Measurements from ENCODE around the gene CD300H.
A peak's percentile ranks its signal among the peaks of the same experiment; 100 is the strongest.

CD300H gene

DNA sequence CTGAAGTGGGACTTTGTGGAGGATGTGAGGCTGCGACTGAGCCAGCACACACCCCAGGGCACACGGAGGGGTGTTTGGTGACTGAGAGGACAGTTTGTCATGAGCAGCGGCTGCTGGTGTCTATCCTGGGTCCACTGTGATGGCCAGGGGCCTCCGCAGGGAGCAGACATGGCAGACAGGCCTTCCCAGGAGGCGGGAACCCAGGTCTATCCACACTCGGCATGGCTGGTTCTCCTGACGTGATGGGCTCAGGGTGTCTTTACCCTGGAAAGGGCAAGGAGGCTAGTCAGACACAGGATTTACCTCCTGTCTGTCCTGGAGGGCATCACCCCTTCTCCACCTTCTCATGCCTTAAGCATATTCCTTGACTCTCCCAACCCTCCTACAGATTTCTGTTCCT, 20.7 kb downstream of the CD300H start:
- H3K4me3 ChIP-seq (ENCODE audit: low read depth in 1 of 2, low read length in 2 of 2) = no peak overlapping the region
- no peaks in the 10 kb centered on the region for H3K4me1 ChIP-seq (ENCODE audit: control insufficient read depth in 1 of 2, insufficient read depth in 2 of 2, low read length in 2 of 2)
- H3K9me3 ChIP-seq (ENCODE audit: control insufficient read depth in 1 of 2, low read length in 2 of 2) = no peaks in the 10 kb centered on the region
- H3K27me3 ChIP-seq (ENCODE audit: low read depth, low read length) = no peaks in the 10 kb centered on the region
- no peak overlapping the region for H3K27ac ChIP-seq (ENCODE audit: low read length)
- no peaks in the 10 kb centered on the region for H3K36me3 ChIP-seq (ENCODE audit: control insufficient read depth in 1 of 2, insufficient read depth in 2 of 2, low read length in 2 of 2)

- Histone ChIP-seq H3K9me3 (ENCODE audit: control insufficient read depth in 1 of 2, low read length in 2 of 2) (no peaks in the 10 kb centered on the region), H3K27me3 (ENCODE audit: low read depth, low read length) (no peaks in the 10 kb centered on the region), H3K4me1 (ENCODE audit: control insufficient read depth in 1 of 2, insufficient read depth in 2 of 2, low read length in 2 of 2) (no peaks in the 10 kb centered on the region), H3K36me3 (ENCODE audit: control insufficient read depth in 1 of 2, insufficient read depth in 2 of 2, low read length in 2 of 2) (no peaks in the 10 kb centered on the region), H3K27ac (ENCODE audit: low read length) (no peak within 1 kb of the TSS), H3K4me3 (ENCODE audit: low read depth in 1 of 2, low read length in 2 of 2) (peak within 1 kb of the TSS in 1 of 2 donors; percentile 30)
Measured at GRCh38 chr17:74545843-74546230, 21.5 kb downstream of the CD300H start, which contains the start of gene CD300C. Gene CD300C, minus strand, starts transcription at chr17:74546115. Its CDS starts 333 bp downstream, at chr17:74545782.

DNA sequence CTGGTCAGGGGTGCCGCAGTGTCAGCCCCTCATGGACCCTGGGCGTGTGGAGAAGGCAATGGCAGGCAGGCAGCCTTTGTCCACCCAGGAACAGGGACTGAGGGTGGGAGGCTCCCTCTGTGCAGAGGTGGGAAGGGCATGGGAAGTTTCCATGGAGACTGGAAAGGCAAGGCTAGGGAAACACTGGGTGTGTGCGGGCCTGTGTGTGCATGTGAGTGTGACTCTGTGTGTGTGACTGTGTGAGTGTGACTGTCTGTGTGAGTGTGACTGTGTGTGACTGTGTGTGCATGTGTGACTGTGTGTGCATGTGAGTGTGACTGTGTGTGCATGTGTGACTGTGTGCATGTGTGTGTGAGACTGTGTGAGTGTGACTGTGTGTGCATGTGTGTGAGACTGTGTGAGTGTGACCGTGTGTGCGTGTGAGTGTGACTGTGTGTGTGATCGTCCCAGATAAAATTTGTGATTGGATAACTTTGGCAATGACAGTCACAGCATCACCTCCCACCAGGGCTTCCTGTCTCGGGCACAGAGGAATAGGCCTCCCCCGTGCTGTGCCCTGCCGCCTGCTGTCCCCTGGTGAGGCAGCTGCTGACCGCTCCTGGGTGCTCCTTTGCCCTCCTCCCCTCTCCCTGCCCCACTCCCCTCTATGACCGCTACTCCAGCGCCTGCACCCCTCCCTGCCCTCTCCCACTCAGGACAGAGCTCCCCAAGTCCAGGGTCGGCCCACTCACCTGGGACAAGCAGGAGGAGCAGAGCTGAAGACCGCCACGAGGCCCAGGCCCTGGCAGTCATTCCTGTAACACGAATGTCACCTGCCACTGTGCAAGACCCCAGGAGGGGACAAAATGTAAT, 22.1 kb downstream of the CD300H start:
- peak overlapping the region in 1 of 2 donors; percentile 30 for H3K4me3 ChIP-seq (ENCODE audit: low read depth in 1 of 2, low read length in 2 of 2)
- H3K27ac ChIP-seq (ENCODE audit: low read length) = no peak overlapping the region
- H3K4me1 ChIP-seq (ENCODE audit: control insufficient read depth in 1 of 2, insufficient read depth in 2 of 2, low read length in 2 of 2) = no peaks in the 10 kb centered on the region
- H3K9me3 ChIP-seq (ENCODE audit: control insufficient read depth in 1 of 2, low read length in 2 of 2) = no peaks in the 10 kb centered on the region
- no peaks in the 10 kb centered on the region for H3K27me3 ChIP-seq (ENCODE audit: low read depth, low read length)
- no peaks in the 10 kb centered on the region for H3K36me3 ChIP-seq (ENCODE audit: control insufficient read depth in 1 of 2, insufficient read depth in 2 of 2, low read length in 2 of 2)

GRCh38 chr17:74543891-74544760, 23.2 kb downstream of the CD300H start:
- H3K9me3 ChIP-seq (ENCODE audit: control insufficient read depth in 1 of 2, low read length in 2 of 2) = no peaks in the 10 kb centered on the region
- H3K27ac ChIP-seq (ENCODE audit: low read length) = no peak overlapping the region
- no peaks in the 10 kb centered on the region for H3K4me1 ChIP-seq (ENCODE audit: control insufficient read depth in 1 of 2, insufficient read depth in 2 of 2, low read length in 2 of 2)
- H3K36me3 ChIP-seq (ENCODE audit: control insufficient read depth in 1 of 2, insufficient read depth in 2 of 2, low read length in 2 of 2) = no peaks in the 10 kb centered on the region
- no peak overlapping the region for H3K4me3 ChIP-seq (ENCODE audit: low read depth in 1 of 2, low read length in 2 of 2)
- H3K27me3 ChIP-seq (ENCODE audit: low read depth, low read length) = no peaks in the 10 kb centered on the region

DNA sequence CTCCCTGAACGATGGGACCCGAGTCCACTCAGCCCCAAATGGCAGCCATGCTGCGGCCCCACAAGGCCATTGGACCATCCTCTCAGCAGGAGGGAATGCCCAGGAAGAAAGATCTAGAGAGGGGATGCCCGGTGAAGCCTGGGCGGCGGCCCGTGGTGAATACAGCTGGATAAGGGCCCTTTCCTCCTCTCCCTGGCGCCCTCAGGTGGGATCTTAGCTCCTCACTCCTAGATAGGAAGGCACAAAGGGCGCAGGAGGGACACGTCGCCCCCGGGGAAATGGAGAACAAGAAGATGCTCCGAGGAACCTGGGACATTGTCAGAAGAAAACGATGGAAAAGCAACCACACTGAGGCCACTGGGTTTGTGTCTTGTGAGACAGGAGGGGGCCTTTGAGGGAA, 23.9 kb downstream of the CD300H start:
- Histone ChIP-seq H3K4me3 (ENCODE audit: low read depth in 1 of 2, low read length in 2 of 2) (no peak overlapping the region), H3K27ac (ENCODE audit: low read length) (no peak overlapping the region), H3K27me3 (ENCODE audit: low read depth, low read length) (no peaks in the 10 kb centered on the region), H3K4me1 (ENCODE audit: control insufficient read depth in 1 of 2, insufficient read depth in 2 of 2, low read length in 2 of 2) (no peaks in the 10 kb centered on the region), H3K36me3 (ENCODE audit: control insufficient read depth in 1 of 2, insufficient read depth in 2 of 2, low read length in 2 of 2) (no peaks in the 10 kb centered on the region), H3K9me3 (ENCODE audit: control insufficient read depth in 1 of 2, low read length in 2 of 2) (no peaks in the 10 kb centered on the region)

DNA sequence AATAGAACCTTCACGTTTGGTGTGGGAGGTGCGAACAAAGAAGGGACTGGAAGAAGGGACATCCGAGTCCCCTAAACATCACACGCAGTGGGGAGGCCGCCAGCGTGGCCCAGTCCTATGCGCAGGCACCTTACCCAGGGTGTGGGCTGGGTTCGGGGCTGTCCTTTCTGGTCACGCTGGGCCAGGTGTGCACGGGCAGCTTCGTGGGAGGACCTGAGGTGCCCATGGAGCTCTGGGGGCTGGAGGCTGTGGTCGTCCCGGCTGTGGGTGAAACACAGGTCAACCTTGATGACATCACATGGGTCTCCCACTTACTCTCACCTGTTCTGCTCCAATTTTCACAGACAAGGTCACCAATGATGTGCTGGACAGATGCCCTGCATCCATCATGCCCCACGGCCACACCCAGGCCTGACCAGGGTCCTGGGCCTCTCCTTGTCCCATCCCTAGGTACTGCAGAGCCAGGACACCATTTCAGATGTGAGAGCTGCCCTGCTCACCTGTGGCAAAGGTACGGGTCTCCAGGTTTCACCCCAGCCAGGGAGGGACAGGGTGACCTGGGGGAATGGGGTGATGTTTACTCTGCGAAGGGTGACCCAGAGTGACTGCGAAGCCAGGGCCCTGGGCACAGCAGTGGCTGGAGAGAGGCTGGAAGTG, 24.5 kb downstream of the CD300H start:
- H3K36me3 ChIP-seq (ENCODE audit: control insufficient read depth in 1 of 2, insufficient read depth in 2 of 2, low read length in 2 of 2) = no peaks in the 10 kb centered on the region
- H3K27me3 ChIP-seq (ENCODE audit: low read depth, low read length) = no peaks in the 10 kb centered on the region
- H3K27ac ChIP-seq (ENCODE audit: low read length) = no peak overlapping the region
- no peak overlapping the region for H3K4me3 ChIP-seq (ENCODE audit: low read depth in 1 of 2, low read length in 2 of 2)
- H3K4me1 ChIP-seq (ENCODE audit: control insufficient read depth in 1 of 2, insufficient read depth in 2 of 2, low read length in 2 of 2) = no peaks in the 10 kb centered on the region
- H3K9me3 ChIP-seq (ENCODE audit: control insufficient read depth in 1 of 2, low read length in 2 of 2) = no peaks in the 10 kb centered on the region

GRCh38 chr17:74542166-74542565, 25.1 kb downstream of the CD300H start:
- Histone ChIP-seq H3K4me1 (ENCODE audit: control insufficient read depth in 1 of 2, insufficient read depth in 2 of 2, low read length in 2 of 2) (no peaks in the 10 kb centered on the region), H3K27me3 (ENCODE audit: low read depth, low read length) (no peaks in the 10 kb centered on the region), H3K9me3 (ENCODE audit: control insufficient read depth in 1 of 2, low read length in 2 of 2) (no peaks in the 10 kb centered on the region), H3K4me3 (ENCODE audit: low read depth in 1 of 2, low read length in 2 of 2) (no peak overlapping the region), H3K27ac (ENCODE audit: low read length) (no peak overlapping the region), H3K36me3 (ENCODE audit: control insufficient read depth in 1 of 2, insufficient read depth in 2 of 2, low read length in 2 of 2) (no peaks in the 10 kb centered on the region)

DNA sequence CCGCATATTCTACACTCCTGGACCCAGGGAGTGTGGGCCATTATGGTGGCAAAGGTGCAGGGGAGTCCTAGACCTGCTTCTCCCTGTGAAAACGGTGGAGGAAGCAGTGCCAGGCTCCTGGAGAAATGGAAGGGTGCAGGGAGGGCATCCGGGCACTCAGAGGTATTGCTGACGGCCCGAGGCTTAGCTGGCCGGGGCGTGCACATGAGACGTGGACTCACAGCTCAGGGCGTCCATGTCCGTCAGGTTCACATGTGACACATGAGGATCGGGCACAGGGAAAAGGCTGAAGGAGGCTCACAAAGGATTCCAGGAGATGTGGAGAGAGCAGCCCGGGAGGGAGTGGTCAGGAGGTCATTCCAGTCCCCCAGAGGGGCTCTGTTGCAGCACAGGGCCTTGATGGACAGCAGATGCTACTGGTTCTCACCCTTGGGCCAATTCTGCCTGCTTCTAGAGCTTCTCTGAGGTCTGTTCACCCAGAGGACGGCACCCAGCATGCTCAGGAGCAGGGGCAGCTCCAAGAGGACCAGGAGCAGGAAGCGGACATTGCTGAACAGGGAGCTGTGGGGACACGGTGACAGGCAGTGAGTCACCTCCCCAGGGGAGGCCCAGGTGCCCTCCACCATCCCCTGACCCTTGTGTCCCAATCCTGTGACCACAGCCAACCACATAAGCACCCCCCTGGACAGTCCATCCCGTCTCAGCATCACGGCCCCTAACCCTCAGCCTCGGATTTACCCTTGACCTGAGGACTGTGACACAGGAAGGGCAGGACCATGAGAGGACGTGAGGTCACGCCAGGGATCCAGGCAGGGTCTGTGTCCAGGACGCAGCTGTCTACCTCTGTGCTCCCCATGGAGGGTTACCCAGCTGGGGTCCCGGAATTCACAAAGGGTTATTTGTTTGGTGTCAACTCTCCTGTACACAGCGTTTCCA, 25.9 kb downstream of the CD300H start:
- H3K36me3 ChIP-seq (ENCODE audit: control insufficient read depth in 1 of 2, insufficient read depth in 2 of 2, low read length in 2 of 2) = no peaks in the 10 kb centered on the region
- H3K27ac ChIP-seq (ENCODE audit: low read length) = no peak overlapping the region
- H3K4me1 ChIP-seq (ENCODE audit: control insufficient read depth in 1 of 2, insufficient read depth in 2 of 2, low read length in 2 of 2) = no peaks in the 10 kb centered on the region
- no peaks in the 10 kb centered on the region for H3K27me3 ChIP-seq (ENCODE audit: low read depth, low read length)
- no peaks in the 10 kb centered on the region for H3K9me3 ChIP-seq (ENCODE audit: control insufficient read depth in 1 of 2, low read length in 2 of 2)
- H3K4me3 ChIP-seq (ENCODE audit: low read depth in 1 of 2, low read length in 2 of 2) = no peak overlapping the region

DNA sequence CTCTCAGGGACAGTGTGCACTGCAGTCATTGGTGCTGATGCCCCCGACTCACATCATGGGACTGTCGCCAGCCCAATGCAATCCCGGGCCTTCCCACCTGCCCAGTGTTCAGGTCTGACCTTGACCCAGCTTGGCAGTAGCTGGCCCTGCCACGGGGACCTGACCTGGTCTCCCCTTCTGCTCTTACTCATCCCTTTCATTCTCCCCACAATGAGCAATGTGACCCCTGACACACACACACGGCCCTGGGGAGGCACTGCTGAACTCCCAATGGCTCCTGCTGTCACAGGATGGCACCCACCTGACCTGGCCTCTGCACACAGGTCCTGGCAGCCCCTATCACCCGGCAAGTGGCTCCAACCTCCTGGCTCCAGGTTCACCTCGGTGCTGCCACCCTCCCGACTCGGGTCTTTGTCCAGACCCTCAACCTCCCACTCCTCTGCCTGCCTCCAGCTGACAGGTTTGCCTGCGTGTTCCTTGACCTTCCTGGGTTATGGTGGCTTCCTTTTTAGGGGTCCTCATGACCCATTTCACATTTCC, 28.0 kb downstream of the CD300H start:
- peaks cover 0 to 4% of the 10 kb centered on the region in 2 donors for H3K9me3 ChIP-seq (ENCODE audit: control insufficient read depth in 1 of 2, low read length in 2 of 2)
- no peaks in the 10 kb centered on the region for H3K4me1 ChIP-seq (ENCODE audit: control insufficient read depth in 1 of 2, insufficient read depth in 2 of 2, low read length in 2 of 2)
- no peaks in the 10 kb centered on the region for H3K36me3 ChIP-seq (ENCODE audit: control insufficient read depth in 1 of 2, insufficient read depth in 2 of 2, low read length in 2 of 2)
- H3K27ac ChIP-seq (ENCODE audit: low read length) = no peak overlapping the region
- no peak overlapping the region for H3K4me3 ChIP-seq (ENCODE audit: low read depth in 1 of 2, low read length in 2 of 2)
- no peaks in the 10 kb centered on the region for H3K27me3 ChIP-seq (ENCODE audit: low read depth, low read length)

DNA sequence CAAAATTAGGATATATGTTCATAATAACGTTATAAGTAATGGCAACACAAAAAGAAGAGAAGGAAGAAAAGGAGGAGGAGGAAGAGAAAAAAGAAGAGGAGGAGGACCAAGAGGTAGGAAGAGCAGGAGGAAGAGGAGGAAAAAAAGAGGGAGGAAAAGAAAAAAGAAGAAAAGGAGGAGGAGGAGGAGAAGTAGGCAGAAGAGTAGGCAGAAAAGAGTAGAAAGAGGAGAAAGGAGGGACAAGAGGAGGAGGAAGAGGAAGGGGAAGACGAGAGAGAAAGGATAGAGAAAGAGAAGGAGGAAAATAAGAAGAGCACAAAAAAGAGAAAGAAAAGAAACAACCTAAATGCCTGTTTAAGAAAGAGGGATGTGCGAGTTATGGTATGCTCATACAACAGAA, 30.4 kb downstream of the CD300H start:
- no peaks in the 10 kb centered on the region for H3K27me3 ChIP-seq (ENCODE audit: low read depth, low read length)
- H3K9me3 ChIP-seq (ENCODE audit: control insufficient read depth in 1 of 2, low read length in 2 of 2) = peaks cover 0 to 4% of the 10 kb centered on the region in 2 donors
- H3K4me1 ChIP-seq (ENCODE audit: control insufficient read depth in 1 of 2, insufficient read depth in 2 of 2, low read length in 2 of 2) = no peaks in the 10 kb centered on the region
- no peak overlapping the region for H3K27ac ChIP-seq (ENCODE audit: low read length)
- no peak overlapping the region for H3K4me3 ChIP-seq (ENCODE audit: low read depth in 1 of 2, low read length in 2 of 2)
- H3K36me3 ChIP-seq (ENCODE audit: control insufficient read depth in 1 of 2, insufficient read depth in 2 of 2, low read length in 2 of 2) = no peaks in the 10 kb centered on the region
